Stomach smooth muscle (tissue), 2 donors: ENCODE measurements around the gene CTNND2.

Source experiments
- H3K27ac ChIP-seq: one replicate; pipeline ENCODE4 v1.7.0; 2013; ENCODE audit warnings: mild to moderate bottlenecking, low read length, inconsistent platforms
- H3K27me3 ChIP-seq, 2 donors: one replicate each; pipeline ENCODE4 v1.7.0; 2013; ENCODE audit warnings: low read length in 2 of 2; ENCODE audit not compliant: insufficient read depth in 2 of 2, control insufficient read depth in 1 of 2
- H3K36me3 ChIP-seq, 2 donors: one replicate each; pipeline ENCODE4 v1.7.0; 2013; ENCODE audit warnings: low read length in 2 of 2; ENCODE audit not compliant: control insufficient read depth in 2 of 2, insufficient read depth in 2 of 2
- H3K4me1 ChIP-seq: one replicate; pipeline ENCODE4 v1.7.0; 2013; ENCODE audit warnings: low read length; ENCODE audit not compliant: control insufficient read depth, insufficient read depth
- H3K4me3 ChIP-seq, 2 donors: one replicate each; pipeline ENCODE4 v1.7.0; 2013; ENCODE audit warnings: low read length in 2 of 2
- H3K9ac ChIP-seq, 2 donors: one replicate each; pipeline ENCODE4 v1.7.0; 2013; ENCODE audit warnings: low read length in 2 of 2, mild to moderate bottlenecking in 1 of 2
- H3K9me3 ChIP-seq, 2 donors: one replicate each; pipeline ENCODE4 v1.7.0; 2013; ENCODE audit warnings: low read length in 2 of 2; ENCODE audit not compliant: control insufficient read depth in 2 of 2
- donor health status: healthy.
- donor health status: Pancreatic carcinoma.

The CTNND2 gene

DNA sequence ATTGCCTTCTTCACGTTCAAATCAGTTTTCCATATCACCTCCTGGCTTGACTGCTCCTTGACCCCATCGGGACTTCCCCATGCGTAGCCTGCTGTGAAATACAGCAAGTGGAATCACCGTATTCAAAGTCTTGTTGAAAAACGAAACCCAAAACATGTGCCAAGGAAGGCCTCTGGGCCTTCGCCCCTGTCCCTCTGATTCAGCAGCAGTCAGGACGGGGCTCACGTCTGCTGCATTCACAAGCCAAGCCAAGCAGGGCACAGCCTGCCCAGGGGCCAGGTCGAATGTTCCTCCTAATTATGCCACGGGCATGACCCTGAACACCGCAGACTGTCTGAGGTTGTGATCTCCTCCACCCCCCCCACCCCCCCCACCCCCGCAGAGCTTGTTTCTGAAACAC is 960 bp upstream of the CTNND2 start:
- Histone ChIP-seq H3K9ac (no peak overlapping the region), H3K4me3 (no peak overlapping the region), H3K27ac (no peak overlapping the region), H3K9me3 (no peaks in the 10 kb centered on the region), H3K27me3 (peaks cover 9 to 13% of the 10 kb centered on the region in 2 donors), H3K36me3 (no peaks in the 10 kb centered on the region), H3K4me1 (no peaks in the 10 kb centered on the region)

DNA sequence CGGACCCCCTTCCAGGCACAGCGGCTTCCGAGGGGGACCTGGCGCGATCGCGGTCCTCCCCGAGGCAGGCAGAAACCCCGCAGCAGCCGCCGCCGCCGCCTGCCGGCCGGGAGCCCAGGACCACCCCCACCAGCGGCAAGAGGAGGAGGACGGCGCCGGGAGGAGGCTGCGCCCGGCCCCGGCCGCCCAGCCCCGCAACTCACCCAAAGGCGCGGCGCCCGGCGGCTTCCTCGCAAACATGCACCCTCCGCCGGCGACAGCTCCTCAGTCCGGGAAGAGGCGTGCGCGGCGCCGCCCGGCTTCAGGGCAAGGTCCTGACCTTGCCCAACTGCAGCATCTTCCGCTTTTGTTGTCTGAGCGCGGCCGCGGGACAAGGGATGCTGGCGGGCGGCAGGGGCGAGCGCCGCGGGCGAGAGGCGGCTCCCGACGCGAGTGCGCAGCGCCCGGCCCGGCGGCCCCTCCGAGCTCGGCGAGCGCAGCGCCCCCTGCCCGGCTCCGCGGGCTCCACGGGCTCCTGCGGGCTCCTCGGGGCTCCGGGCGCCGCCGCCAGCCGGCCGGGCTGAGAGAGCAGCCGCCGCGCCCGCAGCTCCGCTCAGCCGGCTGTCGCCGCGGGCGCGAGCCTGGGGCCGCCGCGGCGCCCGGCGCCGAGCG is 507 bp downstream of the CTNND2 start:
- H3K9me3 ChIP-seq = no peaks in the 10 kb centered on the region
- peaks cover 9 to 13% of the 10 kb centered on the region in 2 donors for H3K27me3 ChIP-seq
- no peaks in the 10 kb centered on the region for H3K4me1 ChIP-seq
- H3K36me3 ChIP-seq = no peaks in the 10 kb centered on the region
- no peak overlapping the region for H3K27ac ChIP-seq
- H3K9ac ChIP-seq = peak overlapping the region in 1 of 2 donors; percentile 51
- H3K4me3 ChIP-seq = peak overlapping the region; percentile 54 to 72

DNA sequence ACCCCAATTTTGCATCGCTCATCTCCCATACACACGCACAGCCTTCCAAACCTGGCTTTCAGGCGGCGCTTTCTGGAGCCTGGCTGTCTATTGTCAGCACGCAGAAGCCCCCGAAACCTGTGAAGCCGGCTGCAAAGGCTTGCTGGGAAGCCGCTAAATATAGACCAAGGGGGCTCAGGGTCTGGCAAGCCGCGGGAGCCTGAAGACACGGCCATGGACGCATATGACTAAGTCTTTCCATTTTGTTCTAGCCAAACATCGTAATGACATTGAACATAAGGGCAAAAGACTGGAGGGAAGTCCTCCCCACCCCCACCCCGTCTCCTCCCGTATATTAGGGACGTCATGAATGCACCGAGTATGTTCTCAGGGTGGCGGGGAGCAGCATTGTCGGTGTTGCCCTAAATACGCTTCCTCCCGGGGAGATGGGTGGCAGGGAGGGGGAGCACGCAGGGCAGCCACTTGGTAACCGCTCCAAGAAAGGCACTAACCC is 1.1 kb downstream of the CTNND2 start:
- Histone ChIP-seq H3K9ac (peak overlapping the region in 1 of 2 donors; percentile 51), H3K4me3 (peak overlapping the region; percentile 54 to 72), H3K27ac (no peak overlapping the region)

DNA sequence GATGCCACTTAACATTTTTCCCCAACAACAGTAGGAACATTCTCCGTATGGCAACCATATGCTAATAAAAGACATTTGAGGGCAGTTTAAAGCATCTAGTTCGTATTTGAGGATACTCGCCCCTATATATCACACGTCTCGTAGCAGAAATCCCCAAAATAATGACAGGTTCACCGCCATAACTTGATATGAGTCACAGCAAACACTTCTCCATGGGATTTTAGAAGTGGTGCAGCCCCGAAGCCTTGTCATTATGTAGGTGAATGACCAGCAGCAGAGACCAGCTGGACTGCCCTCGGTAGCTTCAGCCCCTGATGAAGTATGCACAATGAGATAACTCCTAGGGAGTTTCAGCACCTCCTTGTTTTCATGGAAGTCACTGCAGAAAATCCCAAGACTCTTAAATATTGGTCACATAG is 2.0 kb downstream of the CTNND2 start:
- no peaks in the 10 kb centered on the region for H3K4me1 ChIP-seq
- peak overlapping the region in 1 of 2 donors; percentile 51 for H3K9ac ChIP-seq
- peaks cover 5 to 13% of the 10 kb centered on the region in 2 donors for H3K27me3 ChIP-seq
- no peaks in the 10 kb centered on the region for H3K9me3 ChIP-seq
- H3K4me3 ChIP-seq = no peak overlapping the region
- no peak overlapping the region for H3K27ac ChIP-seq
- H3K36me3 ChIP-seq = no peaks in the 10 kb centered on the region

More for the DNA sequence above, 1.1 kb downstream of the CTNND2 start:
- Histone ChIP-seq H3K27me3 (peaks cover 9 to 13% of the 10 kb centered on the region in 2 donors), H3K9me3 (no peaks in the 10 kb centered on the region), H3K36me3 (no peaks in the 10 kb centered on the region), H3K4me1 (no peaks in the 10 kb centered on the region)

DNA sequence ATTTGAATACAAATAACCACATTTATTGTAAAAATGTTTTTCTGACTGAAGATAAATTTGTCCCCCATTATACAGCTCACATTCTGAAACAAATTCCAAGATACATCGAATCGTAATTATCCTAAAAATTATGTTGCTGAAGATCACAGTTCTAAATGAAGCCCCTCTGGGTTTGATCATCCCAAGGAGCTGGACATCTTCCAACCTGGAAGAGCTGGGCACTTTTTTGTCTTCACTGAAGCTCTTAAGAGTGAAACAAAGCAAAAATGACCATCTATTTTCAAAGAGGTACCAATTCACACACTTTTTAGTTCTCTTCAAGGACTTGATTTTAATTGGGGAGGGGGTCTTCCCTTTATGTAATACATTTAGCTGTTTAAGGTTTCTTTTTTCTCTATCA is 5.5 kb downstream of the CTNND2 start:
- Histone ChIP-seq H3K27me3 (peaks cover 5 to 7% of the 10 kb centered on the region in 2 donors), H3K27ac (no peak overlapping the region), H3K9me3 (no peaks in the 10 kb centered on the region), H3K4me3 (no peak overlapping the region), H3K9ac (no peak overlapping the region), H3K36me3 (no peaks in the 10 kb centered on the region), H3K4me1 (no peaks in the 10 kb centered on the region)

DNA sequence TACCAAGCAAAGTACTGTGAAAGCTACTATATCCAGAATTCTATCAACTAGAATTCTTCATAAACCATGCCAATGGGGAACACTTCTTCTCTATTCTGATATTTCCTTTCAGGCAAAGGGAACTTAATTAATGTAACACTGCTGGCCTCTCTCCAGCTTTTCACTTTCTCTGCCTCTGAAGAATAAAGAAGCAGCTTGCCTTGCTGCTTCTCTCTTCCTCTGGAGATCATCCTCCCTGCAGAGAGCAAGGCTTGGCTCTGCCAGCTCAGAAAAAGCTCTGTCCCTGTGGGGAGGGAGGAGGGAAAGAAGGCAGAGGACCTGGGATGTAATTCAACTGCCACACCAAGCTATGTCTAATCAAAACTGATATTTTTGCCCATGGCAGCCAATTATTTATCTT is 6.5 kb downstream of the CTNND2 start:
- H3K27ac ChIP-seq = no peak overlapping the region
- no peak overlapping the region for H3K4me3 ChIP-seq
- no peaks in the 10 kb centered on the region for H3K4me1 ChIP-seq
- no peaks in the 10 kb centered on the region for H3K9me3 ChIP-seq
- peaks cover 0 to under 1% of the 10 kb centered on the region in 2 donors for H3K27me3 ChIP-seq
- no peaks in the 10 kb centered on the region for H3K36me3 ChIP-seq
- no peak overlapping the region for H3K9ac ChIP-seq

DNA sequence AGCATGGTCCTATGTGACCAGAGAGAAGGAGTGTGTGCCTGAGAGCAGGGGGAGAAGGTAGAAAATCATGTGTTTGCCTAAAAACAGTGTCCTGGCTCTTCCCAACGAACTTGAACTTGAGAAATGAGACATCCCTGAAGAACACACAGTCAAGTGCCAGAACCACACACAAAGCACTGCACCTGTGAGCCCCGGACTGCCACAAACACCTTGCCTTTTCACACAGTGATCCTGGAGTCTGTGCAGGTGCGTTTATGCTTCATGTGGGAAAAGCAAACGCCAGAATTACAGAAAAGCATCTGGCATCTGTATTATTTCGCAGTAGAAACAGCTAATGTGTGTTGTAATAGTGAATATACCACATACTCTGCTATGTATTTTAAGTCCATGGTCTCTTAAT is 9.3 kb downstream of the CTNND2 start:
- Histone ChIP-seq H3K36me3 (no peaks in the 10 kb centered on the region), H3K27ac (no peak overlapping the region), H3K9me3 (no peaks in the 10 kb centered on the region), H3K4me1 (no peaks in the 10 kb centered on the region), H3K4me3 (no peak overlapping the region), H3K27me3 (no peaks in the 10 kb centered on the region), H3K9ac (no peak overlapping the region)

DNA sequence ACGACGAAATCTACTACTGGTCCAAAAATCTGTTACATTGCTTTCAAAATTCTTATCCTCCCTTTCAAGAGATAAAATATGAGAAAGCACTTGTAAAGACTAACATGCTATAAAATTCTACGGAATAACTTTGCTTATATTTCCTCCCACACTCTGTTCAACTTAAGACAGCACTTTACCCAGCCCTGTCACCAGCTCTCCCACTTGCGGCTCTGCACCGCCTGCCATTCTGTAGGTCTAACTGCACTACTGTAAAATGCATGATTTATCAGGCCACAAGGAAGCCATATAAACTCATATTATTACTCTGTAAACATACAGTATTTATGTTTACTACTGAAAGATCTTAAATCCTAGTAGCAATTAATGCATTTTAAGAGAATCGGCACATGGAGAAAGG is 11.4 kb downstream of the CTNND2 start:
- no peaks in the 10 kb centered on the region for H3K9me3 ChIP-seq
- H3K4me3 ChIP-seq = no peak overlapping the region
- no peaks in the 10 kb centered on the region for H3K27me3 ChIP-seq
- H3K36me3 ChIP-seq = no peaks in the 10 kb centered on the region
- H3K27ac ChIP-seq = no peak overlapping the region
- no peaks in the 10 kb centered on the region for H3K4me1 ChIP-seq
- no peak overlapping the region for H3K9ac ChIP-seq

DNA sequence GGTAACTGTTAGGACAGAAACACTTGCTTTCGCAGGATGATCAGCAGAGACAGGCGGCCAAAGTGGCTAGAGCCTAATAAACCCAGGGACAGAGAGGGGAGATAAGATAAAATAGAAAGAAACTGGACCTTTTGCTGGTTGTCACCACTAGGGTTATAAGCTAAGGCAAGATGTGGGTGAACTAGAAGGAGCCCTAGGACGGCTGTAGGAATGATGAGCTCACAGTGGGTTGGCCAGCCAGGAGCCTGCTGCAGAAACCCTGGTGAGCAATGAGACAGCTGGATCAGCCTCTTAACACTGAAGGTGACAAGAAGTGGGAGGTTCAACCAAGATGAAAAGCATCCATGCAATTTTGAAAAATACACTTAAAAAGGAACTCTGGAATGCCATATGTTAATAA is 13.5 kb downstream of the CTNND2 start:
- Histone ChIP-seq H3K36me3 (no peaks in the 10 kb centered on the region), H3K9me3 (no peaks in the 10 kb centered on the region), H3K4me1 (no peaks in the 10 kb centered on the region), H3K4me3 (no peak overlapping the region), H3K9ac (no peak overlapping the region), H3K27ac (no peak overlapping the region), H3K27me3 (no peaks in the 10 kb centered on the region)

DNA sequence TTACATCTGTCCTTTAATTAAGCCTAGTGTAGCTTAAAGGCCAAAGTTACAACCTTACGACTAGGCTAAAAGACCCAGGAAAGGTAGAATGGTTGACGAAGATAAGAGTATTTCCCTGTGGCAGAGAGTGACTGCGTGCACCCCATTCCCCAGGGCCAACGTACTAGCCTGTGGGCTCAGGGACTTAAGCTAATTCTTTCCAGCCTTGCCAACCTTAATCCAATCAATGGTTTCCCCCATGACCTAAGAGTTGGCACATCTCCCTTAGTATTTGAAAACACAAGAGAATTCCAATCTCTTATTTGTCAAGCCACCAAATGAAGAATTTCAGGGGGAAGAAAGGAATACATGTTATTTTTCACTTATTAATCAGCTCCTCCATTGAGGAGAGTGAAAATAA is 16.0 kb downstream of the CTNND2 start:
- H3K4me3 ChIP-seq = no peak overlapping the region
- H3K9ac ChIP-seq = no peak overlapping the region
- H3K27ac ChIP-seq = no peak overlapping the region
- no peaks in the 10 kb centered on the region for H3K9me3 ChIP-seq
- no peaks in the 10 kb centered on the region for H3K4me1 ChIP-seq
- no peaks in the 10 kb centered on the region for H3K36me3 ChIP-seq
- H3K27me3 ChIP-seq = no peaks in the 10 kb centered on the region

DNA sequence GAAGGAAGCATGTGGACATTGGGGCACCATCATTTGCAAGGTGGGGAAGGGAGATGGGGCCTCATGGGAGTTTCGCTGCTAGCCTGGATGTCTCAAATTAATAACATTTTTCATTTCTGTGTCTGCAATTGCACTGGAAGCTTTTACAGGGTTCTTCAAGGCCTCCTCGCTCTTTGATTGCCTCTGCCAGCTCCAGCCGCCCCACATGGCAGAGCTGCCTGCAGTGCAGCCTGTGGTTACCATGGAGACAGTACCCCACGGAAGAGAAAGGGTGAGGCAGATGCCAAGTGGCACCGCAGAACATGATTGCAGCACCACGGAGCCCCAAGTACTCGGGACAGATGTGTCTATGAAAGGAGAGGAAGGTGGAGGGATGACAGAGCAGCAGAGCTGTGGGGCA is 25.4 kb downstream of the CTNND2 start:
- H3K27ac ChIP-seq = no peak overlapping the region
- no peak overlapping the region for H3K9ac ChIP-seq
- no peaks in the 10 kb centered on the region for H3K36me3 ChIP-seq
- no peaks in the 10 kb centered on the region for H3K27me3 ChIP-seq
- H3K4me1 ChIP-seq = no peaks in the 10 kb centered on the region
- no peak overlapping the region for H3K4me3 ChIP-seq
- H3K9me3 ChIP-seq = no peaks in the 10 kb centered on the region
